Inferior parietal cortex (tissue), 1 donor: ENCODE measurements around the gene MGST1.
"Not testable (repeated sequence)": the region's sequence is repeated elsewhere in the genome, so short reads cannot be mapped to it uniquely, and the experiment has no call there.

ENCODE experiments used
- DNase-seq: peaks from one replicate; pipeline ENCODE4 v3.0.0-alpha.2; 2016; ENCODE audit errors: extremely low spot score

MGST1 gene

GRCh38 chr12:16352481-16352880 lies 5.0 kb downstream of the MGST1 start:
- no peak for DNase-seq

- no peak for DNase-seq
These were observed 11.4 kb downstream of the MGST1 start for GRCh38 chr12:16358878-16359277.

GRCh38 chr12:16359512-16360491 lies 12.4 kb downstream of the MGST1 start:
- no peak for DNase-seq

GRCh38 chr12:16361142-16361783 lies 13.8 kb downstream of the MGST1 start:
- no peak for DNase-seq

GRCh38 chr12:16362550-16362949 lies 15.1 kb downstream of the MGST1 start:
- DNase-seq = no peak

- no peak for DNase-seq
These were observed 21.7 kb downstream of the MGST1 start for GRCh38 chr12:16369156-16369555.

- DNase-seq = no peak
These were observed 22.7 kb downstream of the MGST1 start for GRCh38 chr12:16370096-16370495.

- DNase-seq = not testable (repeated sequence)
These were observed 35.3 kb downstream of the MGST1 start for GRCh38 chr12:16382652-16383312.

- no peak for DNase-seq
These were observed 37.3 kb downstream of the MGST1 start for GRCh38 chr12:16384732-16385131.

GRCh38 chr12:16385782-16386646 lies 38.6 kb downstream of the MGST1 start:
- DNase-seq = peak; percentile 79

GRCh38 chr12:16387919-16388318 lies 40.5 kb downstream of the MGST1 start:
- DNase-seq = no peak

- DNase-seq = no peak
These were observed 42.1 kb downstream of the MGST1 start for GRCh38 chr12:16389594-16389993.

- no peak for DNase-seq
These were observed 45.5 kb downstream of the MGST1 start for GRCh38 chr12:16392846-16393535.

GRCh38 chr12:16399101-16399500 lies 51.7 kb downstream of the MGST1 start:
- no peak for DNase-seq

- DNase-seq = not testable (repeated sequence)
These were observed 54.4 kb downstream of the MGST1 start for GRCh38 chr12:16401835-16402234.

- DNase-seq = no peak
These were observed 59.9 kb downstream of the MGST1 start for GRCh38 chr12:16407346-16407745.
